PC-3 (cell line): Measurements from ENCODE around the gene RASAL1. TPM values are rescaled to one million over a fixed set of nuclear protein-coding genes. Genes with fewer than 3 reads are reported as not detected.

Experiments
- ATAC-seq: fragments of 200-7000 bp; cut with Tn5 transposase; 2 replicates; pipeline ENCODE4 v1.9.1; 2020; ENCODE audit warnings: mild to moderate bottlenecking, moderate library complexity
- BruUV-seq: library from RNA; stranded (reverse); fragments of 400-500 nt; replicated peaks from 2 replicates; lab custom pipeline; 2021; lab: Mats Ljungman, UMichigan
- CTCF ChIA-PET: fragments of 300-600 bp; sonication (Branson Sonifier 250); formaldehyde crosslinking; loops from one replicate; lab custom pipeline; 2022; ENCODE audit warnings: antibody characterized with exemption; lab: Charles Lee
- POLR2A ChIA-PET: fragments of 300-600 bp; sonication (Branson Sonifier 250); formaldehyde crosslinking; loops from one replicate; lab custom pipeline; 2022; ENCODE audit warnings: antibody characterized with exemption; ENCODE audit not compliant: unreplicated experiment; lab: Charles Lee
- DNase-seq: peaks from one replicate; pipeline ENCODE4 v3.0.0-alpha.2; 2015
- H2AFZ ChIP-seq: fragments of 300-600 bp; sonication (generic); 2 replicates; pipeline ENCODE4 v1.6.0; 2016; ENCODE audit warnings: antibody characterized with exemption, low read length
- H3F3A ChIP-seq: fragments of 300-600 bp; sonication (generic); one replicate; pipeline ENCODE4 v1.6.0; 2017; ENCODE audit warnings: antibody characterized with exemption, low read length, control low read depth, mild to moderate bottlenecking; ENCODE audit not compliant: unreplicated experiment
- H3K27ac ChIP-seq: fragments of 300-600 bp; sonication (generic); 2 replicates; pipeline ENCODE4 v1.5.1; 2016; ENCODE audit warnings: mild to moderate bottlenecking, low read length
- H3K27me3 ChIP-seq: fragments of 300-600 bp; sonication (generic); 2 replicates; pipeline ENCODE4 v1.6.1; 2016; ENCODE audit warnings: low read length, mixed read lengths
- H3K36me3 ChIP-seq: fragments of 300-600 bp; sonication (generic); 2 replicates; pipeline ENCODE4 v1.6.1; 2016; ENCODE audit warnings: low read depth, mixed run types, low read length, mixed read lengths
- H3K4me1 ChIP-seq: fragments of 300-600 bp; sonication (generic); 2 replicates; pipeline ENCODE4 v1.5.1; 2016; ENCODE audit warnings: low read length; ENCODE audit not compliant: insufficient read depth
- H3K4me2 ChIP-seq: fragments of 300-600 bp; sonication (generic); 2 replicates; pipeline ENCODE4 v1.6.0; 2016; ENCODE audit warnings: low read length
- H3K4me3 ChIP-seq: fragments of 300-600 bp; sonication (generic); 2 replicates; pipeline ENCODE4 v1.5.1; 2016; ENCODE audit warnings: mild to moderate bottlenecking, low read length, mixed read lengths
- H3K79me2 ChIP-seq: fragments of 300-600 bp; sonication (generic); 2 replicates; pipeline ENCODE4 v1.6.1; 2017; ENCODE audit warnings: low read length, mixed read lengths
- H3K9ac ChIP-seq: fragments of 300-600 bp; sonication (generic); 2 replicates; pipeline ENCODE4 v1.6.0; 2016; ENCODE audit warnings: mild to moderate bottlenecking, low read length
- H3K9me2 ChIP-seq: fragments of 300-600 bp; sonication (generic); replicated peaks from 2 replicates; pipeline ENCODE4 v1.6.1; 2016; ENCODE audit warnings: mixed run types, low read length, mixed read lengths
- H3K9me3 ChIP-seq: fragments of 300-600 bp; sonication (generic); 2 replicates; pipeline ENCODE4 v1.6.1; 2016; ENCODE audit warnings: low read length, mixed read lengths
- H4K20me1 ChIP-seq: fragments of 300-600 bp; sonication (generic); 2 replicates; pipeline ENCODE4 v1.6.1; 2016; ENCODE audit warnings: low read length, mixed read lengths
- CTCF ChIP-seq: fragments of 300-600 bp; sonication (generic); conservative IDR thresholded peaks from 2 replicates; pipeline ENCODE4 v1.5.1; 2017; ENCODE audit warnings: antibody characterized with exemption, low read depth, mild to moderate bottlenecking, low read length
- EZH2 ChIP-seq: fragments of 300-600 bp; sonication (generic); IDR thresholded peaks from one replicate; pipeline ENCODE4 v1.6.1; 2017; ENCODE audit warnings: antibody characterized with exemption, mild to moderate bottlenecking, low read length; ENCODE audit not compliant: unreplicated experiment
- EZH2phosphoT487 ChIP-seq: fragments of 300-600 bp; sonication (generic); IDR thresholded peaks from 2 replicates; pipeline ENCODE4 v1.6.1; 2018; ENCODE audit warnings: mild to moderate bottlenecking, antibody characterized with exemption, low read length, borderline replicate concordance
- intact Hi-C: fragments of 100-400 bp; cut with micrococcal nuclease; formaldehyde crosslinking; loops from 2 replicates; pipeline ENCODE4 v1.9.0; 2023
- total RNA-seq: library from RNA; depleted of rRNA; stranded (reverse); fragments of >200 nt; gene quantifications from 2 replicates; pipeline ENCODE4 v1.2.3, GENCODE V29; 2014

Gene RASAL1
- total RNA-seq, 1 experiment from 2014 or later, result 0.66 TPM

GRCh38 chr12:113065126-113066007 is 70.2 kb downstream of the RASAL1 start:
- no peaks in the 10 kb centered on the region for H4K20me1 ChIP-seq
- POLR2A ChIA-PET, result no interaction called here
- CTCF ChIA-PET, result interaction anchor here (0.7 kb wide), 1 partner anchor 165 kb away, joined by 6 read pairs; no protein-coding TSS in a partner anchor
- intact Hi-C loops, result no loop called here
- H3K79me2 ChIP-seq, result no peaks in the 10 kb centered on the region
- H2AFZ ChIP-seq, result no peak overlapping the region
- BruUV-seq, result no TSS peak
- H3K36me3 ChIP-seq, result no peaks in the 10 kb centered on the region
- TF ChIP-seq EZH2phosphoT487 (no peak), EZH2 (no peak), CTCF (no peak)
- H3K4me2 ChIP-seq, result no peak overlapping the region
- no peaks in the 10 kb centered on the region for H3K9me2 ChIP-seq
- no peak overlapping the region for H3K4me3 ChIP-seq
- no peak overlapping the region for H3K27ac ChIP-seq
- no peaks in the 10 kb centered on the region for H3F3A ChIP-seq
- no peak for DNase-seq
- no peak overlapping the region for H3K9ac ChIP-seq
- H3K9me3 ChIP-seq, result no peaks in the 10 kb centered on the region
- H3K27me3 ChIP-seq, result 0 out of 2 replicates have a peak, but pooled peaks cover 4% of the 10 kb centered on the region
- H3K4me1 ChIP-seq, result no peaks in the 10 kb centered on the region
- ATAC-seq, result no peak

- no peaks in the 10 kb centered on the region for H3K4me1 ChIP-seq
- H3K9me3 ChIP-seq, result no peaks in the 10 kb centered on the region
- no TSS peak for BruUV-seq
- no peaks in the 10 kb centered on the region for H3K36me3 ChIP-seq
- H2AFZ ChIP-seq, result no peak overlapping the region
- no peak for ATAC-seq
- ChIA-PET CTCF (no interaction called here), POLR2A (no interaction called here)
- H3K9me2 ChIP-seq, result no peaks in the 10 kb centered on the region
- no peaks in the 10 kb centered on the region for H3F3A ChIP-seq
- 0 out of 2 replicates have a peak, but pooled peaks cover 4% of the 10 kb centered on the region for H3K27me3 ChIP-seq
- no peak overlapping the region for H3K4me3 ChIP-seq
- H3K27ac ChIP-seq, result no peak overlapping the region
- DNase-seq, result no peak
- no peaks in the 10 kb centered on the region for H3K79me2 ChIP-seq
- no peak overlapping the region for H3K4me2 ChIP-seq
- H4K20me1 ChIP-seq, result no peaks in the 10 kb centered on the region
- intact Hi-C loops, result no loop called here
- no peak for TF ChIP-seq CTCF
- no peak for TF ChIP-seq EZH2
- TF ChIP-seq EZH2phosphoT487, result no peak
- no peak overlapping the region for H3K9ac ChIP-seq
Observed at GRCh38 chr12:113064395-113065125, 71.0 kb downstream of the RASAL1 start.
